WTC11 (cell line): ENCODE measurements around the gene LYPD6. TPM values are rescaled to one million over a fixed set of nuclear protein-coding genes. Genes with fewer than 3 reads are reported as not detected.

Source experiments
- ATAC-seq: fragments of 200-7000 bp; cut with Tn5 transposase; 2 replicates; pipeline ENCODE4 v1.10.0; 2021; ENCODE audit warnings: mild to moderate bottlenecking, moderate library complexity
- CTCF ChIA-PET: fragments of 300-600 bp; sonication (Branson Sonifier 250); formaldehyde crosslinking; loops from one replicate; lab custom pipeline; 2021; ENCODE audit warnings: antibody characterized with exemption; lab: Charles Lee
- POLR2A ChIA-PET: fragments of 350-600 bp; sonication (Branson Sonifier 250); formaldehyde crosslinking; loops from one replicate; lab custom pipeline; 2021; ENCODE audit warnings: antibody characterized with exemption; lab: Charles Lee
- DNase-seq: peaks from one replicate; pipeline ENCODE4 v3.0.0; 2021; ENCODE audit warnings: low spot score
- H3K27ac Mint-ChIP-seq: 2 replicates; pipeline ENCODE4 v1.8.0; 2021; ENCODE audit warnings: mixed read lengths
- H3K27me3 Mint-ChIP-seq: 2 replicates; pipeline ENCODE4 v1.8.0; 2021; ENCODE audit warnings: low read depth, mild to moderate bottlenecking, moderate library complexity, mixed read lengths
- H3K36me3 Mint-ChIP-seq: 2 replicates; pipeline ENCODE4 v1.8.0; 2021; ENCODE audit warnings: mixed read lengths
- H3K4me1 Mint-ChIP-seq: 2 replicates; pipeline ENCODE4 v1.8.0; 2022; ENCODE audit warnings: mixed read lengths
- H3K4me3 Mint-ChIP-seq: 2 replicates; pipeline ENCODE4 v1.8.0; 2021; ENCODE audit warnings: mild to moderate bottlenecking, moderate library complexity, mixed read lengths
- H3K9me3 Mint-ChIP-seq: 2 replicates; pipeline ENCODE4 v1.8.0; 2021; ENCODE audit warnings: mixed read lengths
- CREB1 ChIP-seq: sonication (generic); formaldehyde crosslinking; IDR thresholded peaks from 2 replicates; pipeline ENCODE4 v1.8.0; 2023; ENCODE audit warnings: mild to moderate bottlenecking, missing genetic modification reagents
- GRHL2 ChIP-seq: fragments of 250-450 bp; sonication (Bioruptor Pico); IDR thresholded peaks from 2 replicates; pipeline ENCODE4 v1.8.0; 2022; ENCODE audit warnings: mild to moderate bottlenecking, moderate library complexity; ENCODE audit not compliant: insufficient replicate concordance, severe bottlenecking
- GTF2I ChIP-seq: fragments of 250-450 bp; sonication (Bioruptor Pico); conservative IDR thresholded peaks from 2 replicates; pipeline ENCODE4 v1.4.0; 2021; ENCODE audit warnings: mild to moderate bottlenecking
- JUN ChIP-seq: sonication (generic); formaldehyde crosslinking; IDR thresholded peaks from 2 replicates; pipeline ENCODE4 v1.8.0; 2023; ENCODE audit warnings: mild to moderate bottlenecking, missing genetic modification reagents
- MXD4 ChIP-seq: fragments of 250-450 bp; sonication (Bioruptor Pico); IDR thresholded peaks from 2 replicates; pipeline ENCODE4 v1.8.0; 2021; ENCODE audit warnings: mild to moderate bottlenecking, moderate library complexity, borderline replicate concordance
- NFATC4 ChIP-seq: fragments of 250-450 bp; sonication (Bioruptor Pico); IDR thresholded peaks from 2 replicates; pipeline ENCODE4 v1.9.0; 2021; ENCODE audit warnings: mild to moderate bottlenecking
- NR2C2 ChIP-seq: sonication (generic); formaldehyde crosslinking; IDR thresholded peaks from 2 replicates; pipeline ENCODE4 v1.8.0; 2022; ENCODE audit warnings: mild to moderate bottlenecking, missing genetic modification reagents
- ZNF396 ChIP-seq: fragments of 250-450 bp; sonication (Bioruptor Pico); IDR thresholded peaks from 2 replicates; pipeline ENCODE4 v1.8.0; 2021; ENCODE audit warnings: mild to moderate bottlenecking, moderate library complexity, borderline replicate concordance
- total RNA-seq: library from RNA; stranded (reverse); gene quantifications from 3 replicates; pipeline ENCODE4 v1.2.3, GENCODE V29; 2021
- TF ChIP-seq, protein P1 (sequence below): fragments of 250-450 bp; sonication (Bioruptor Pico); IDR thresholded peaks from 2 replicates; pipeline ENCODE4 v1.9.0; 2021; ENCODE audit warnings: mild to moderate bottlenecking, borderline replicate concordance
- TF ChIP-seq, protein P2 (sequence below): fragments of 250-450 bp; sonication (Bioruptor Pico); conservative IDR thresholded peaks from 2 replicates; pipeline ENCODE4 v1.9.0; 2021; ENCODE audit warnings: mild to moderate bottlenecking
- TF ChIP-seq, protein P3 (sequence below): sonication (generic); formaldehyde crosslinking; IDR thresholded peaks from 2 replicates; pipeline ENCODE4 v1.8.1; 2023; ENCODE audit warnings: mild to moderate bottlenecking, moderate library complexity, missing genetic modification reagents
- TF ChIP-seq, protein P4 (sequence below): fragments of 250-450 bp; sonication (Bioruptor Pico); IDR thresholded peaks from 2 replicates; pipeline ENCODE4 v1.8.0; 2021; ENCODE audit warnings: mild to moderate bottlenecking

LYPD6 gene
- total RNA-seq, 1 experiment from 2014 or later = 4.8 TPM

DNA sequence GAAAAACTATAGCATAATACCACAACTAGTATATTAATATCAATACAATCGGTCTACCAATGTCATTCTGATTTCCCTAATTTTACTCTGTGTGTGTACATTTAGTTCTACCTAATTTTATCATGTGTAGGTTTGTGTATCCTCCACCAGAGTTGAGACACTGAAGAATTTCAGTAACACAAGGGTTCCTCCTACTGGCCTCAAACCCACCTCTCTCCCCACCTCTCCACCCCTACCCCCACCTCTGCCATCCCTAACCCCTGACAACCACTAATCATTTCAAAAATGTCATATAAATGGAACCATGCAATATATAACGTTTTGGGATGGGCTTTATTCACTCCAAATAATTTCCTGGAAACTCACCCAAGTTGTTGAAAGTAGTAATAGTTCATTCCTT is 117.9 kb downstream of the LYPD6 start (continued):
- TF ChIP-seq, protein P1, sequence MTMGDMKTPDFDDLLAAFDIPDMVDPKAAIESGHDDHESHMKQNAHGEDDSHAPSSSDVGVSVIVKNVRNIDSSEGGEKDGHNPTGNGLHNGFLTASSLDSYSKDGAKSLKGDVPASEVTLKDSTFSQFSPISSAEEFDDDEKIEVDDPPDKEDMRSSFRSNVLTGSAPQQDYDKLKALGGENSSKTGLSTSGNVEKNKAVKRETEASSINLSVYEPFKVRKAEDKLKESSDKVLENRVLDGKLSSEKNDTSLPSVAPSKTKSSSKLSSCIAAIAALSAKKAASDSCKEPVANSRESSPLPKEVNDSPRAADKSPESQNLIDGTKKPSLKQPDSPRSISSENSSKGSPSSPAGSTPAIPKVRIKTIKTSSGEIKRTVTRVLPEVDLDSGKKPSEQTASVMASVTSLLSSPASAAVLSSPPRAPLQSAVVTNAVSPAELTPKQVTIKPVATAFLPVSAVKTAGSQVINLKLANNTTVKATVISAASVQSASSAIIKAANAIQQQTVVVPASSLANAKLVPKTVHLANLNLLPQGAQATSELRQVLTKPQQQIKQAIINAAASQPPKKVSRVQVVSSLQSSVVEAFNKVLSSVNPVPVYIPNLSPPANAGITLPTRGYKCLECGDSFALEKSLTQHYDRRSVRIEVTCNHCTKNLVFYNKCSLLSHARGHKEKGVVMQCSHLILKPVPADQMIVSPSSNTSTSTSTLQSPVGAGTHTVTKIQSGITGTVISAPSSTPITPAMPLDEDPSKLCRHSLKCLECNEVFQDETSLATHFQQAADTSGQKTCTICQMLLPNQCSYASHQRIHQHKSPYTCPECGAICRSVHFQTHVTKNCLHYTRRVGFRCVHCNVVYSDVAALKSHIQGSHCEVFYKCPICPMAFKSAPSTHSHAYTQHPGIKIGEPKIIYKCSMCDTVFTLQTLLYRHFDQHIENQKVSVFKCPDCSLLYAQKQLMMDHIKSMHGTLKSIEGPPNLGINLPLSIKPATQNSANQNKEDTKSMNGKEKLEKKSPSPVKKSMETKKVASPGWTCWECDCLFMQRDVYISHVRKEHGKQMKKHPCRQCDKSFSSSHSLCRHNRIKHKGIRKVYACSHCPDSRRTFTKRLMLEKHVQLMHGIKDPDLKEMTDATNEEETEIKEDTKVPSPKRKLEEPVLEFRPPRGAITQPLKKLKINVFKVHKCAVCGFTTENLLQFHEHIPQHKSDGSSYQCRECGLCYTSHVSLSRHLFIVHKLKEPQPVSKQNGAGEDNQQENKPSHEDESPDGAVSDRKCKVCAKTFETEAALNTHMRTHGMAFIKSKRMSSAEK (CRISPR knock-in tag) = no peak
- no peak for TF ChIP-seq GRHL2 (CRISPR knock-in tag)
- TF ChIP-seq, protein P2, sequence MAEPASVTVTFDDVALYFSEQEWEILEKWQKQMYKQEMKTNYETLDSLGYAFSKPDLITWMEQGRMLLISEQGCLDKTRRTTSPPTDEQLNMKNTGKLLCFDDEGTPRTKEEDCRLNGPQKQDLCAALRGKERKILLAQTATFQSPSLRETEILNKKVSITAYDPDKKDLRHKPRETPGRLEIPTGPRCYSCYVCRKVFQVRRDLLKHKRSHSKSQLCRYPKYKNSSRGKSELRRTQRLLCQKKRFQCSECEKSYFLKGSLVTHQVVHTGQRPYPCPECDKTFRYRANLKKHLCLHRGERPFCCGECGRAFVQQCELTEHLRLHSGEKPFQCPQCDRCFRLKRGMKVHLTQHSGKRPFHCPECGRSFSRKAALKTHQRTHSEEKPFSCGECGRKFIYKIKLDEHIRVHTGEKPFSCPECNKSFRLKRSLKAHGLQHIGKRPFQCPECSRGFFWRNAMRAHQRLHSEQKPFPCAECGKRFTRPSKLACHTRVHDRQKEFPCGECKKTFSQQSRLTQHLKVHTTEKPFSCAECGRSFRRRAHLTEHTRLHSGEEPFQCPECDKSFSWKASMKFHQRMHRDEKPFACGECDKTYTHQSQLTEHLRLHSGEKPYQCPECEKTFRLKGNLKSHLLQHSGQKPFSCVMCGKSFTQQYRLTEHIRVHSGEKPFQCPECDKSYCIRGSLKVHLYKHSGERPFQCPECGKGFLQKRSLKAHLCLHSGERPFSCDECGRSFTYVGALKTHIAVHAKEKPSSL (CRISPR knock-in tag) = no peak
- TF ChIP-seq, protein P3, sequence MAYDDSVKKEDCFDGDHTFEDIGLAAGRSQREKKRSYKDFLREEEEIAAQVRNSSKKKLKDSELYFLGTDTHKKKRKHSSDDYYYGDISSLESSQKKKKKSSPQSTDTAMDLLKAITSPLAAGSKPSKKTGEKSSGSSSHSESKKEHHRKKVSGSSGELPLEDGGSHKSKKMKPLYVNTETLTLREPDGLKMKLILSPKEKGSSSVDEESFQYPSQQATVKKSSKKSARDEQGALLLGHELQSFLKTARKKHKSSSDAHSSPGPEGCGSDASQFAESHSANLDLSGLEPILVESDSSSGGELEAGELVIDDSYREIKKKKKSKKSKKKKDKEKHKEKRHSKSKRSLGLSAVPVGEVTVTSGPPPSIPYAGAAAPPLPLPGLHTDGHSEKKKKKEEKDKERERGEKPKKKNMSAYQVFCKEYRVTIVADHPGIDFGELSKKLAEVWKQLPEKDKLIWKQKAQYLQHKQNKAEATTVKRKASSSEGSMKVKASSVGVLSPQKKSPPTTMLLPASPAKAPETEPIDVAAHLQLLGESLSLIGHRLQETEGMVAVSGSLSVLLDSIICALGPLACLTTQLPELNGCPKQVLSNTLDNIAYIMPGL (CRISPR knock-in tag) = no peak
- TF ChIP-seq ZNF396 = no peak
- no peak for TF ChIP-seq GTF2I
- TF ChIP-seq, protein P4, sequence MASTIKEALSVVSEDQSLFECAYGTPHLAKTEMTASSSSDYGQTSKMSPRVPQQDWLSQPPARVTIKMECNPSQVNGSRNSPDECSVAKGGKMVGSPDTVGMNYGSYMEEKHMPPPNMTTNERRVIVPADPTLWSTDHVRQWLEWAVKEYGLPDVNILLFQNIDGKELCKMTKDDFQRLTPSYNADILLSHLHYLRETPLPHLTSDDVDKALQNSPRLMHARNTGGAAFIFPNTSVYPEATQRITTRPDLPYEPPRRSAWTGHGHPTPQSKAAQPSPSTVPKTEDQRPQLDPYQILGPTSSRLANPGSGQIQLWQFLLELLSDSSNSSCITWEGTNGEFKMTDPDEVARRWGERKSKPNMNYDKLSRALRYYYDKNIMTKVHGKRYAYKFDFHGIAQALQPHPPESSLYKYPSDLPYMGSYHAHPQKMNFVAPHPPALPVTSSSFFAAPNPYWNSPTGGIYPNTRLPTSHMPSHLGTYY (CRISPR knock-in tag) = no peak
- no peak for TF ChIP-seq MXD4 (CRISPR knock-in tag)

DNA sequence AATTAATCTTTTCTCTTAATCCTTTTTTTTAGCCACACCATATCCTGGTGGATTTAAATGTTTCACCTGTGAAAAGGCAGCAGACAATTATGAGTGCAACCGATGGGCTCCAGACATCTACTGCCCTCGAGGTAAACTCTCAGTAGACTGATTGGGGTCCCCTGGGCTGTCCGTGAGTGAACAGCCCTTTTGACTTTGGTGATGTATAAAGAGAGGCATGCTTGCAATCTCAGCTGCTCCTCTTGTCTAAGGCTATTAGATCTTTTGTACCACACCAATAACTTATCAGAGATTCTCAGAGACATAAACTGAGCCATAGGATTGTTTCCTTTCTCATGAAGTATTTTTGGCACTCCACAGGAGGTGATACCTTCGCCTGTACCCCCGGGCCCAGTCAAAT is 118.6 kb downstream of the LYPD6 start:
- Mint-ChIP-seq H3K9me3 (no peaks in the 10 kb centered on the region), H3K27me3 (peaks cover 65% of the 10 kb centered on the region), H3K36me3 (no peaks in the 10 kb centered on the region), H3K4me3 (no peak overlapping the region), H3K4me1 (peaks cover 19% of the 10 kb centered on the region), H3K27ac (no peak overlapping the region)
- POLR2A ChIA-PET = no interaction called here
- ATAC-seq (no peak), DNase-seq (no peak)
- CTCF ChIA-PET = no interaction called here
- TF ChIP-seq CREB1 (CRISPR knock-in tag) = no peak
- TF ChIP-seq NFATC4 = no peak
- no peak for TF ChIP-seq NR2C2 (CRISPR knock-in tag)
- TF ChIP-seq JUN = no peak
- TF ChIP-seq, protein P4 (CRISPR knock-in tag) = no peak
